ENCODE measurements around the gene ZEB1. TPM values are rescaled to one million over a fixed set of nuclear protein-coding genes. Genes with fewer than 3 reads are reported as not detected.

Gene ZEB1
- total and polyA plus RNA-seq, 9 of the 15 experiments (the other 6 are each of a cell fraction or from before 2014, with no cell fraction given) = 2.1 to 8.4 (median 4.9) TPM

DNA sequence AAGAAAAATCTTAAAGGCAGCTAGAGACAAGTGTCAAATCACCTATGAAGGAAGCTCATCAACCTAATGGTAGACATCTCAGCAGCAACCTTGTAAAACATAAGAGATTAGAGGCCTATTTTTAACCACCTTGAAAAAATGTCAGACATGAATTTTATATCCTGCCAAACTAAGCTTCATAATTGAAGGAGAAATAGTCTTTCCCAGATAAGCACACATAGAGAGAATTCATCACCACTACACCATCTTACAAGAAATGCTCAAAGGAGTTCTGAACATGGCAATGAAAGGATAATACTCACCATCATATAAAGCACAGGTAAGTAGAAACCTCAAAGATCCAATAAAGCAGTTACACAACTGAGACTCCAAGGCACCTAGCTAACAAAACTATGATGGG lies 156.5 kb downstream of the ZEB1 start:
- BruUV-seq (replicated peaks) = no TSS peak
- no peaks in the 10 kb centered on the region for H4K20me1 ChIP-seq (replicated peaks; ENCODE audit: control insufficient read depth, insufficient read depth, low read length)
- H2AFZ ChIP-seq (ENCODE audit: low read depth, low read length) = no peak overlapping the region
- H3K9me3 ChIP-seq (replicated peaks; ENCODE audit: control insufficient read depth, insufficient read depth, low read depth, low read length) = no peaks in the 10 kb centered on the region
- ChIA-PET POLR2A (interaction anchor here (0.6 kb wide), 2 partner anchors 102 to 441 kb away, joined by 3 to 4 read pairs; no protein-coding TSS in a partner anchor), CTCF (ENCODE audit: low intra/inter-chr PET ratio) (no interaction called here)
- in situ Hi-C loops (cut with MboI) (no loop called here), intact Hi-C loops (cut with micrococcal nuclease) (no loop called here)
- no peak overlapping the region for H3K4me3 ChIP-seq
- DNase-seq (ENCODE audit: extremely low read depth in 1 of 4, low spot score in 3 of 4) = no peak
- no peak overlapping the region for H3K9ac ChIP-seq (ENCODE audit: insufficient read depth in 1 of 2, low read depth in 2 of 2, low read length in 2 of 2)
- no peaks in the 10 kb centered on the region for H3K79me2 ChIP-seq (ENCODE audit: control insufficient read depth, insufficient read depth, low read length)
- H3K27me3 ChIP-seq (ENCODE audit: control insufficient read depth in 2 of 2, insufficient read depth in 2 of 2, low read length in 2 of 2) = no peaks in the 10 kb centered on the region
- FAIRE-seq = no peak
- no peak overlapping the region for H3K27ac ChIP-seq (ENCODE audit: extremely low read depth, low read depth, low read length)
- no peak overlapping the region for H3K4me2 ChIP-seq (ENCODE audit: insufficient read depth, low read length)
- no peaks in the 10 kb centered on the region for H3K9me1 ChIP-seq (ENCODE audit: control insufficient read depth, insufficient read depth, low read length)
- no peaks in the 10 kb centered on the region for H3K4me1 ChIP-seq (replicated peaks in 1 of 2; ENCODE audit: control insufficient read depth in 2 of 2, insufficient read depth in 2 of 2, low read length in 2 of 2)
- ATAC-seq = no peak
- TF ChIP-seq ZFP1 (CRISPR knock-in tag; IDR thresholded peaks at IDR 0.05) (peak; percentile 66; the same call in 1 of the 2 replicates), ZNF41 (CRISPR knock-in tag; conservative IDR thresholded peaks at IDR 0.05) (no peak)
- H3K36me3 ChIP-seq (ENCODE audit: control insufficient read depth, insufficient read depth, low read length) = no peaks in the 10 kb centered on the region

DNA sequence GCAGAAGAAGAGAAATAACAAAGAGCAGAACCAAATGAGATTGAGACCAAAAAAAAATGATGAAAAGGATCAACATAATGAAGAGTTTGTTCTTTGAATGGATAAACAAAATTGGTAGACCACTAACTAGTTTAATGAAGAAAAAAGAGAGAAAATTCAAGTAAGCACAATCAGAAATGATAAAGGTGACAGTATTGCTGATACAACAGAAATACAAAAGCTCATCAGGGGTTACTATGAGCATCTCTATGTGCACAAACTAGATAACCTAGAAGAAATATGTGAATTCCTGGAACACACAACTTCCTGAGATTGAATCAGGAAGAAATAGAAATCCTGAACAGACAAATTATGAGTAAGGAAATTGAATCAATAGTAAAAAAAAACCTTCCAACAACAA lies 157.1 kb downstream of the ZEB1 start:
- Histone ChIP-seq H3K4me1 (replicated peaks in 1 of 2; ENCODE audit: control insufficient read depth in 2 of 2, insufficient read depth in 2 of 2, low read length in 2 of 2) (no peaks in the 10 kb centered on the region), H2AFZ (ENCODE audit: low read depth, low read length) (no peak overlapping the region), H3K36me3 (ENCODE audit: control insufficient read depth, insufficient read depth, low read length) (no peaks in the 10 kb centered on the region), H3K27me3 (ENCODE audit: control insufficient read depth in 2 of 2, insufficient read depth in 2 of 2, low read length in 2 of 2) (no peaks in the 10 kb centered on the region), H3K9ac (ENCODE audit: insufficient read depth in 1 of 2, low read depth in 2 of 2, low read length in 2 of 2) (no peak overlapping the region), H3K4me3 (no peak overlapping the region), H4K20me1 (replicated peaks; ENCODE audit: control insufficient read depth, insufficient read depth, low read length) (no peaks in the 10 kb centered on the region), H3K9me3 (replicated peaks; ENCODE audit: control insufficient read depth, insufficient read depth, low read depth, low read length) (no peaks in the 10 kb centered on the region), H3K4me2 (ENCODE audit: insufficient read depth, low read length) (no peak overlapping the region), H3K9me1 (ENCODE audit: control insufficient read depth, insufficient read depth, low read length) (no peaks in the 10 kb centered on the region), H3K27ac (ENCODE audit: extremely low read depth, low read depth, low read length) (no peak overlapping the region), H3K79me2 (ENCODE audit: control insufficient read depth, insufficient read depth, low read length) (no peaks in the 10 kb centered on the region)
- in situ Hi-C loops (cut with MboI) (no loop called here), intact Hi-C loops (cut with micrococcal nuclease) (no loop called here)
- ChIA-PET CTCF (ENCODE audit: low intra/inter-chr PET ratio) (no interaction called here), POLR2A (no interaction called here)
- TF ChIP-seq MAFF (IDR thresholded peaks at IDR 0.05; ENCODE audit: low read length) (peak; percentile 22; the same call in 1 of the 2 replicates), MAFG (tag; conservative IDR thresholded peaks at IDR 0.05) (0 out of 2 replicates have a peak, but pooled peaks have one; percentile 29), ZNF316 (IDR thresholded peaks at IDR 0.05) (peak; percentile 71), POLR2B (IDR thresholded peaks at IDR 0.05; ENCODE audit: low read depth, partially characterized antibody) (no peak), C11orf30 (IDR thresholded peaks at IDR 0.05; ENCODE audit: low read depth) (peak; percentile 29; the same call in 1 of the 2 replicates)
- FAIRE-seq (no peak), ATAC-seq (no peak), DNase-seq (ENCODE audit: extremely low read depth in 1 of 4, low spot score in 3 of 4) (no peak)
- no TSS peak for BruUV-seq (replicated peaks)
